Esophagus squamous epithelium (tissue), 5 donors: ENCODE results near the gene RASA3. TPM values are rescaled to one million over a fixed set of nuclear protein-coding genes. Genes with fewer than 3 reads are reported as not detected.

Experiments
- DNase-seq: peaks from one replicate; lab custom pipeline; 2025; lab: John Stamatoyannopoulos, UW
- H3K27ac ChIP-seq, 4 donors: fragments of 200-600 bp; sonication (generic); one replicate each; pipeline ENCODE4 v1.5.1; 2016 to 2019; ENCODE audit warnings: mild to moderate bottlenecking in 1 of 4
- H3K27me3 ChIP-seq, 4 donors: fragments of 200-600 bp; sonication (generic); 1 replicate in 3 of 4; 2 replicates in 1 of 4; pipeline versions ENCODE4 v1.5.1 to v1.6.0; 2017 to 2021; ENCODE audit warnings: antibody characterized with exemption in 1 of 4
- H3K36me3 ChIP-seq, 3 donors: fragments of 200-600 bp; sonication (generic); one replicate each; pipeline ENCODE4 v1.5.1; 2016 to 2019
- H3K4me1 ChIP-seq, 3 donors: fragments of 200-600 bp; sonication (generic); one replicate each; pipeline ENCODE4 v1.5.1; 2017 to 2019
- H3K4me3 ChIP-seq, 4 donors: fragments of 200-600 bp; sonication (generic); 1 replicate in 3 of 4; 2 replicates in 1 of 4; pipeline ENCODE4 v1.5.1; 2016 to 2019; ENCODE audit warnings: mild to moderate bottlenecking in 2 of 4, moderate library complexity in 1 of 4
- H3K9me3 ChIP-seq, 3 donors: fragments of 200-600 bp; sonication (generic); one replicate each; pipeline ENCODE4 v1.5.1; 2016 to 2019
- POLR2A ChIP-seq, 4 donors: fragments of 450-650 bp; IDR thresholded peaks; one replicate each; pipeline ENCODE4 v1.6.1; 2017; ENCODE audit warnings: antibody characterized with exemption in 4 of 4, mild to moderate bottlenecking in 4 of 4, moderate library complexity in 3 of 4
- WGBS, 2 donors: methylation state at CpG; one replicate each; pipeline ENCODE4 v1.1.5; 2018; 5-methylcytosine and 5-hydroxymethylcytosine counted together
- intact Hi-C: fragments of 100-400 bp; cut with DNase I; formaldehyde crosslinking; loops from one replicate; pipeline ENCODE4 v1.15.0; 2022
- total RNA-seq, 4 donors: library from RNA; depleted of rRNA; stranded (reverse); fragments of >200 nt; gene quantifications; one replicate each; pipeline ENCODE4 v1.1.0, GENCODE V29; 2016
- TF ChIP-seq, protein P1 (sequence below), 6 experiments: fragments of 450-650 bp in 4 of 6; fragments of 200-600 bp in 2 of 6; sonication (generic) in 2 of 6; IDR thresholded peaks; one replicate each; pipeline ENCODE4 v1.5.1; 2016 to 2019; ENCODE audit warnings: antibody characterized with exemption in 6 of 6, mild to moderate bottlenecking in 4 of 6, moderate library complexity in 4 of 6
- donor health status: DM: yes; HTN: yes; CAD: no.

Gene RASA3
- total RNA-seq, 4 donors from 2014 or later = 1.4 to 8.8 (median 3.1) TPM

DNA sequence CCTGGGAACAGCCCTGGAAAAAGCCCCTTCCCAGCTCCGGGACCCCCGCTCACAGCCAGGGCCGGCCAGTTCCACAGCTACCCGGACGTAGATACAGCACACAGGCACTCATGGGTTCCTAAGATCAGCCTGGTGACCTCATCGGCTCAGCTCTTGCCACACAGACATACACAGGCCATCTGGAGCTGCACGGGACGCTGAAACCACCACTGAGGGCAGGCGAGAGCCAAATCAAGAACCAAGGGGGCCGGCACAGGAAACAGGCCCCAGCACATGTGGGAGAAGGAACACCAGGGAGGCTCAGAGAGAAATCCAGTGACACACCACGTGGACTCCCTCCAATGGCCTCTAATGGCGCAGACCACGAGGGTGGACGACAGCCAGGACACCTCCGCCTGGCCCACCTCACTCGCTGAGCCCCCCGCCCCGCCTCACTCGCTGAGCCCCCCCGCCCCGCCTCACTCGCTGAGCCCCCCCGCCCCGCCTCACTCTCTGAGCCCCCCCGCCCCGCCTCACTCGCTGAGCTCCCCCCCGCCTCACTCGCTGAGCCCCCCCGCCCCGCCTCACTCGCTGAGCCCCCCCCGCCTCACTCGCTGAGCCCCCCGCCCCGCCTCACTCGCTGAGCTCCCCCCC lies 88.9 kb downstream of the RASA3 start:
- peak; percentile 21 for DNase-seq
- Histone ChIP-seq H3K36me3 (no peaks in the 10 kb centered on the region), H3K4me1 (peaks cover under 1 to 6% (median 1%) of the 10 kb centered on the region in 3 donors), H3K27me3 (no peaks in the 10 kb centered on the region), H3K4me3 (no peak overlapping the region), H3K9me3 (no peaks in the 10 kb centered on the region), H3K27ac (peak overlapping the region in 2 of 4 donors; percentile 12 to 28)
- 76 to 84% methylated on average over 3 to 10 of the region's 37 CpGs for WGBS, 2 donors
- intact Hi-C loops = no loop called here
- no peak for TF ChIP-seq POLR2A (IDR thresholded peaks at IDR 0.05)
- TF ChIP-seq, protein P1, sequence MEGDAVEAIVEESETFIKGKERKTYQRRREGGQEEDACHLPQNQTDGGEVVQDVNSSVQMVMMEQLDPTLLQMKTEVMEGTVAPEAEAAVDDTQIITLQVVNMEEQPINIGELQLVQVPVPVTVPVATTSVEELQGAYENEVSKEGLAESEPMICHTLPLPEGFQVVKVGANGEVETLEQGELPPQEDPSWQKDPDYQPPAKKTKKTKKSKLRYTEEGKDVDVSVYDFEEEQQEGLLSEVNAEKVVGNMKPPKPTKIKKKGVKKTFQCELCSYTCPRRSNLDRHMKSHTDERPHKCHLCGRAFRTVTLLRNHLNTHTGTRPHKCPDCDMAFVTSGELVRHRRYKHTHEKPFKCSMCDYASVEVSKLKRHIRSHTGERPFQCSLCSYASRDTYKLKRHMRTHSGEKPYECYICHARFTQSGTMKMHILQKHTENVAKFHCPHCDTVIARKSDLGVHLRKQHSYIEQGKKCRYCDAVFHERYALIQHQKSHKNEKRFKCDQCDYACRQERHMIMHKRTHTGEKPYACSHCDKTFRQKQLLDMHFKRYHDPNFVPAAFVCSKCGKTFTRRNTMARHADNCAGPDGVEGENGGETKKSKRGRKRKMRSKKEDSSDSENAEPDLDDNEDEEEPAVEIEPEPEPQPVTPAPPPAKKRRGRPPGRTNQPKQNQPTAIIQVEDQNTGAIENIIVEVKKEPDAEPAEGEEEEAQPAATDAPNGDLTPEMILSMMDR (IDR thresholded peaks at IDR 0.05) = no peak

DNA sequence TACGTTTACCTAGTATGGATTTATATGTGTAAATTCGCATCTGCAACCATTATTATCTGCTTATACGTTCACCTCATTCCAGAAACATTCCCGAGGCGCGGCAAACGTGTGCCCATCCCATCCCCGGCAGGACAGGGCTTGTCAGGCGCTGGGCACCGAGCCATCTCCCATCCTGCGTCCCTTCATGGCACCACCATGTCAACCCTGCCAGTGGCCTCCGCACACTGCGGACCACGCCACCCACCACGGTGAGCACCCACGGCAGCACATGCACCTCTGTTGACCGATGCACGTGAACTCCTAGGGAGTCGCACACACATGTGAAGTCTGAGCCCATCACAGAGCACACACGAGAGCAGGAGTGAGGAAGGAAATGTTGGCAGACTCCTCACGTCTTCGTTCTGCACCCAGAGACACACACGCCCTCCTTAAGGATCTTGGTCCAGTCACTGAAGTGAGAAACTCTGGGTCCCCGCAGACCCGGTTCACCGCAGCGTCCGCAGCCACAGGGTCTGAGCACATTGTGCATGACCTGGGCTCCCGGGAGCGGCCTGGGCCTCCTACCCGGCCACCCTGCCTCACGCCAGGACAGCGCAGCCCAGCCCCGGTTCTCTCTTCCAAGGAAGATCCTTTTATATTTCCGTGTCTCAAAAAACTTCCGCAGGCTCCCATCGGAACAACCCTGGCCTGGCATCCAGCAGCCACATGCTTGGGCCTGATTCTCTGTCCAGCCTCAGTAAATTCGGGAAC lies 90.2 kb downstream of the RASA3 start:
- no peak for DNase-seq
- intact Hi-C loops = no loop called here
- no peaks in the 10 kb centered on the region for H3K9me3 ChIP-seq

DNA sequence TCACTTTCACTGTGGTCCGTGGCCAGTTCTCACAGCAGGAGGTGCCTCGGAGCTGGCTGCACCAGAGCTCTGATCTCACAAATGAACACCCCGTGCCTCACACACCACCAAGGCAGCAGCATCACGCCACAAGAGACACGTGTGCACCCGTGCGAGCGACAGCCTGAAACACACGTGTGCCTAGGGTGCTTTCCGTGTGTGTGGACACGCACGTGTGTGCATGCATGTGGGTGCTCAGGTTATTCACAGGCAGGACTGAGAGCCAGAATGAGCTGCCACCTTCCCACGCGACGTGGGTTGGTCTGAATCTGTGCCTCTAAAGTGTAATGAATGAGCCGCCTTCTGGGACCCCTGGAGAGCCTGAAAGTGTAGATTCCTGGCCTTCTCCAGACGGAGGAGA lies 90.9 kb downstream of the RASA3 start:
- intact Hi-C loops = no loop called here
- Histone ChIP-seq H3K4me3 (no peak overlapping the region), H3K9me3 (no peaks in the 10 kb centered on the region), H3K36me3 (no peaks in the 10 kb centered on the region), H3K27me3 (no peaks in the 10 kb centered on the region), H3K4me1 (peaks cover 3 to 6% (median 4%) of the 10 kb centered on the region in 3 donors), H3K27ac (no peak overlapping the region)
- WGBS, 2 donors = 93 to 98% methylated on average over 8 to 14 of the region's 17 CpGs
- no peak for DNase-seq
- no peak for TF ChIP-seq POLR2A (IDR thresholded peaks at IDR 0.05)
- TF ChIP-seq, protein P1 (IDR thresholded peaks at IDR 0.05) = no peak

More for the DNA sequence above, 90.2 kb downstream of the RASA3 start:
- Histone ChIP-seq H3K36me3 (no peaks in the 10 kb centered on the region), H3K4me1 (peaks cover 3 to 6% (median 4%) of the 10 kb centered on the region in 3 donors), H3K27ac (no peak overlapping the region), H3K27me3 (no peaks in the 10 kb centered on the region), H3K4me3 (no peak overlapping the region)
- TF ChIP-seq POLR2A (IDR thresholded peaks at IDR 0.05) = no peak
- TF ChIP-seq, protein P1 (IDR thresholded peaks at IDR 0.05) = no peak
- WGBS, 2 donors = 74 to 90% methylated on average over 15 to 16 of the region's 38 CpGs

DNA sequence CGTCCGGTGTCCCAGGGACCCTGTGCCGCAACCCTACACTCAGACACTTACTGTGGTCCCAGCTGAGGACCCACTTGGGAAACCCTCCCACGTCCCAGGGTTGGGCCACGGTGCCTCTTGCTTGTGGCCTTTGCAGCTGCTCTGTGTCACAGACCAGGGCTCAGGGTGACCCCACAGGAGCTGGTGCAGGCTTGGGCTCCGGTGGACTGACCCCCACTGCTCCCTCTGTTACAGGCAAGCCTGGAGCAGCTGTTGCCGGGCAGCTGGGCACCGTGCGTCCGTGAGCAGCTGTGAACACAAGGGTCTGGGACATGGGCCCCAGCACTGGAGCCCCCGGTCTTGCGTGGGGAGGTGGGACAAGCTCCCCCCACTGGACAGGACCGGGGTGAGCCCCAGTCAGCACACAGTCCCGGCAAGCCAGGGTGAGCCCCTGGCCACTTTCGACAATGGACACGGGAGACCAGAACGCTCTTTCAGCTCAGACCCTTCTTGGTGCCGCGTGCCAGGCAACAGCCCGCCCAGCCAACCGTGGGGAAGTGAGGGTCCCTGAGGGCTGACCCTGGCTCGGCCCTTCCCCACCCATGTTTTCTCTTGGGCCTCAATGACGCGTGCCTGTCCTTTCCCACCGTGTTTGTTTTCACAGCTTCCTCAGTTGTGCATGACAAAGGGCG lies 92.8 kb downstream of the RASA3 start:
- H3K27ac ChIP-seq = no peak overlapping the region
- H3K9me3 ChIP-seq = no peaks in the 10 kb centered on the region
- DNase-seq = no peak
- peaks cover 13 to 23% (median 18%) of the 10 kb centered on the region in 3 donors for H3K4me1 ChIP-seq
- no peak for TF ChIP-seq POLR2A (IDR thresholded peaks at IDR 0.05)
- TF ChIP-seq, protein P1 (IDR thresholded peaks at IDR 0.05) = no peak
- H3K36me3 ChIP-seq = no peaks in the 10 kb centered on the region
- no peak overlapping the region for H3K4me3 ChIP-seq
- intact Hi-C loops = no loop called here
- 87% methylated on average over 12 of the region's 26 CpGs; no CpG with 5 or more reads in 1 of the 2 donors for WGBS, 2 donors
- H3K27me3 ChIP-seq = peaks cover 0 to 6% (median 0%) of the 10 kb centered on the region in 4 donors
